RPMI7951 (cell line): ENCODE data around the gene SDSL. TPM values are rescaled to one million over a fixed set of nuclear protein-coding genes. Genes with fewer than 3 reads are reported as not detected.
A peak's percentile ranks its signal among the peaks of the same experiment; 100 is the strongest.

ENCODE experiments used
- DNase-seq: peaks from one replicate; pipeline ENCODE4 v3.0.0-alpha.2; 2012; ENCODE audit warnings: low read depth
- total RNA-seq: library from RNA; depleted of rRNA; stranded (reverse); fragments of >200 nt; shearing (Covaris generic); gene quantifications from 2 replicates; pipeline ENCODE4 v1.2.3, GENCODE V29; 2014; rRNA removed

The SDSL gene, protein sequence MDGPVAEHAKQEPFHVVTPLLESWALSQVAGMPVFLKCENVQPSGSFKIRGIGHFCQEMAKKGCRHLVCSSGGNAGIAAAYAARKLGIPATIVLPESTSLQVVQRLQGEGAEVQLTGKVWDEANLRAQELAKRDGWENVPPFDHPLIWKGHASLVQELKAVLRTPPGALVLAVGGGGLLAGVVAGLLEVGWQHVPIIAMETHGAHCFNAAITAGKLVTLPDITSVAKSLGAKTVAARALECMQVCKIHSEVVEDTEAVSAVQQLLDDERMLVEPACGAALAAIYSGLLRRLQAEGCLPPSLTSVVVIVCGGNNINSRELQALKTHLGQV
- 5.5 and 5.6 TPM in 2 replicates for total RNA-seq

DNA sequence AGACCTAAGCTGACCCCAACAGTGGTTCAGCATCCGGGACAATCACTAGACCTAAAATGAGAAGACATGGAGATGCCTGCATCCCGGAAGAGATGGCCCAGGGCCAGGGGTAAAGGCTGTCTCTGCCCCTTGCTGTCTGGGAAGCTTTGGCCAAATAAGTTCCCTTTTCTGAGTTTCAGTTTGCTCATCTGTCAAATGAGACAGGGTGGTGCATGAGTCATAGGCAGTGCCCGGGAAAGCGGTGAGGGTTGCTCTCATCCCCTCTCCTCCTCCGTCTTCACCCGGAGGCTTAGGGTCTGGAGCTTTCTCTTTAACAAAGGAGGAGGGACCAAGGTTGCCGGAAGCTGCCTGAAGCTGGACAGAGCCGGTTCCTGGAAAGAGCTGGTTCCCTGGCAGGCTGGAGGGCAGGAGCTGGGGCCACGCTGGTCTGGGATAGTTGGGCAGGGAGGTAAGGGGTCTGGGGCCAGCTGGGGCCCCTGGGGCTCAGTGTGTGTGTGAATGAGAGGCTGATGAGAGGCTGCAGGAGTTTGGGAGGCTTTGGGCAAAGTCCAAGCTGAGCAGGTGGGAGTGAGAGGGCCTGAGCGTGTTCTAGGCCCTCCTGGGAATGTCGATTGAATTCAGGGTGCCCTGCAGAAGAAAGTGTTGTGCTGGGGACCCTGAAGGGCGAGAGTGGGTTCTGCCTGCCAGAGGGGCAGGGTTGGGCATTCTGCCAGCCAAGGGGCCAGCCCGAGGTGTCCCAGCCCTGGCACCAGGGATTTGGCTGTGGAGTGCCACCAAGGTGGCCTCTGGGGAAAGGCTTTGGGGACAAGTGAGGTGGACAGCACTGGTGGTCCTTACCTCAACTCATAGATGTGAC, at the start of gene SDSL:
Gene SDSL, plus strand, starts transcription at position 351 of the 856 bp plus-strand sequence. CDS start 5,603 bp downstream, outside the sequence.
- peak; percentile 94 for DNase-seq

DNA sequence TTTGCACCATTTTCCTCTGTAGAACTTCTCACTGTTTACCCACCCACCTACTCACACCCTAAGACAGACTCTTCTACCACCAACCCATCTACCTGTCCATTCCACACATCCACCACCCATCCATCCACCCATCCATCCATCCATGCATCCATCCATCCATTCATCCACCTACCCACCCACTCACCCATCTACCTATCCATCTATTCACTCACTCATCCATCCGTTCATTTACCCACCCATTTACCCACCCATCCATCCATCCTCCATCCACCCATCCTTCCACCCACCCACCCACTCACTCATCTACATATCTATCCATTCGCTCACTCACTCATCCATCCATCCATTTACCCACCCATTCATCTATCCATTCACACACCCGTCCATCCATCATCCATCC, 48.7 kb upstream of the SDSL start:
- DNase-seq, result no peak

DNA sequence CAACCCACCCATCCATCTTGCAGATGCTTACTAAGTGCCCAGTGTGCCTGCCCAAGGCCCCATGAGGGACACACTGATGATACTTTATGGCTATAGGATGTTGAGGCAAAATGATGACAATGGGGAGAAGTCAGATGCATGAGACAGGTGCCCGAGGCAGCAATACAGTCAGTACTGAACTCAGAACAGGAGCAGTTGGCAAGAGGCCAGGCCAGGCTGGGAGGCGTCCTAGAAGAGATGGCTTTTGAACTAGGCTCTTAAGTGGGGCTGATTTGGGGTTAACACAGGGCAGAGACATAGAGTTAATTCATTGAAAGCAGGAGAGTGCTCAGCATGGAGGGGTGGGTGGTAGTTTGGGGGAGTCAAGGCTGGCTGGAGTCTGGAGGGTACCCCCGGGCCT, 48.2 kb upstream of the SDSL start:
- no peak for DNase-seq

DNA sequence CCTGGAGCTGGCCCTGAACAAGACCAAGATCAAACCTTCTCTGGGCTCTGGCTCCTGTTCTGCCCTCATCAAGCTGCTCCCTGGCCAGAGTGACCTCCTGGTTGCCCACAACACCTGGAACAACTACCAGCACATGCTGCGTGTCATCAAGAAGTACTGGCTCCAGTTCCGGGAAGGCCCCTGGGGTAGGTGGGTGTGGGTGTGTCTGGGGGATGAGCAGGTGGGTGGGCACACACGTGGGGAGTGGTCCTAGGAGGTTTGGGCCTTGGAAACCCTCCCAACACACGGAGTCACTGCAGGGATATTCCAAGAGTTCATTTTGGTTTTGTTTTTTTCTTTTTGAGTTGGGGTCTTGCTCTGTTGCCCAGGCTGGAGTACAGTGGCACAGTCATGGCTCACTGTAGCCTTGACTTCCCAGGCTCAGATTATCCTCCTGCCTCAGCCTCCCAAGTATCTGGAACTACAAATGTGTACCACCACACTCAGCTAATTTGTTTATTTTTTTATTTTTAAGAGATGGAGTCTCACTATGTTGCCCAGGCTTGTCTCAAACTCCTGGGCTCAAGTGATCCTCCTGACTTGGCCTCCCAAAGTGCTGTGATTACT, 47.3 kb upstream of the SDSL start:
- DNase-seq, result no peak

DNA sequence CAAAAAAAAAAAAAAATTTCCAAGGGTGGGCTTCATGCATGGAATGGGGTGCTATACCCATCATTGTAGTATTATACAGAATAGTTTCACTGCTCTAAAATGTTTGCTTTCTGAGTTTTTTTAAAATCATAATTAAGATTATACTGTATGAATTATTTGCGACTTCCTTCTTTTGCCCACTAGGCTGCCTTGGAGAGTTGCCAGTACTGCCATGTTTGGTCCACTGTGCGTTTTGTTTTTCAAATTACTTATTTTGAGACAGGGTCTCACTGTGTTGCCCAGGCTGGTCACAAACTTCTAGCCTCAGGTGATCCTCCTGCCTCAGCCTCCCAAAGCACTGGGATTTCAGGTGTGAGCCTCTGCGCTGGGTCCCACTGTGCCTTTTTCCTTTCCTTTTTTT, 43.9 kb upstream of the SDSL start:
- no peak for DNase-seq

DNA sequence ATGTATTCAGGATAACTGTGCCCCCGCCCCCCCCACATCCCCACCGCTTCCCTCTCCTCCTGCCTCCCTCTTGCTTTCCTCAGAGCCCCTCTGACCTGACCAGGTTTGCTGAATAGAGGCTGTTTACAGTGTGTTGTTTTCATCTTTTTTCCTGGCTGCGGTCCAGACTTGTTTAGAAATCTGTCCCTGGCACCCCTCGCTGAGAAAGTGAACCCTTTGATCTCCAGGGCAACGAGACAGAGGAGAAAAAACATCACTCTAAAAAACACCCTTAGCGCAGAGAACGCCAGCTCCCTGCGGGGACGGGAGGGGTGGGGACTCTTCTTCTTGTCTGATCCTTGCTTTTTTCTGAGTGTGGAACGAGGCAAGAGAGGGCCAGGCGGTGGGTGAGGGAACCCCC, 41.0 kb upstream of the SDSL start:
- DNase-seq, result no peak

DNA sequence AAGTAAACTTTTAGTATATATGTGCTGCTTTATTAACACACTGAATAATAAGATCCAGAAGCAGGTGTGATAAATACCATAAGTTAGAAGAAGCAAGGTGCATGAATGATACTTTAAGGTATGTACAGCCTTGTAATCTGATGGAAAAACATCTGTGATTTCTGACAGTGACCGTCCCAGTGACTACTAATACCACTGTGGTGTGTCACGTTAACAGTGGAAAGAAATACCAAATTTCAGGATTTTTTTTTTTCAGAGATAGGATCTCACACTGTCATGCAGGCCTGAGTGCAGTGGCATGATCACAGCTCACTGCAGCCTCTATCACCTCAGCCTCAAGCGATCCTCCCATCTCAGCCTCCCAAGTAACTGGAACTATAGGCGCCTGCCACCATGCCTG, 40.0 kb upstream of the SDSL start:
- DNase-seq, result no peak

DNA sequence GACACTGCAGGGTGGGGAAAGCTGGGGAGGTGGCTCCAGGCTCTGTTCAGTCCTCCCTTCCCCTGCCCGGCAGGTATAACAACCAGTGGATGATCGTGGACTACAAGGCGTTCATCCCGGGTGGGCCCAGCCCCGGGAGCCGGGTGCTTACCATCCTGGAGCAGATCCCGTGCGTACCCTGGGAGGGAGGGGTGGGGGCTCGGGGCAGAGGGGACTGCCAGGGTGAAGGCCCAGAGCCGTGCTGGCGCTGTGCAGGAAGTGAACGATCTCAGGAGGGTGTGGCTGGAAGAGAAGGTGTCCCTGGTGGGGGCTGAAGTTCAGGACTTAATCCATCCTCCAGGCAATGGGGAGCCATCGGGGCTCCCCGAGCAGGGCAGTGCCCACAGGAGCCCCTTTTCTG, 37.4 kb upstream of the SDSL start:
- no peak for DNase-seq

DNA sequence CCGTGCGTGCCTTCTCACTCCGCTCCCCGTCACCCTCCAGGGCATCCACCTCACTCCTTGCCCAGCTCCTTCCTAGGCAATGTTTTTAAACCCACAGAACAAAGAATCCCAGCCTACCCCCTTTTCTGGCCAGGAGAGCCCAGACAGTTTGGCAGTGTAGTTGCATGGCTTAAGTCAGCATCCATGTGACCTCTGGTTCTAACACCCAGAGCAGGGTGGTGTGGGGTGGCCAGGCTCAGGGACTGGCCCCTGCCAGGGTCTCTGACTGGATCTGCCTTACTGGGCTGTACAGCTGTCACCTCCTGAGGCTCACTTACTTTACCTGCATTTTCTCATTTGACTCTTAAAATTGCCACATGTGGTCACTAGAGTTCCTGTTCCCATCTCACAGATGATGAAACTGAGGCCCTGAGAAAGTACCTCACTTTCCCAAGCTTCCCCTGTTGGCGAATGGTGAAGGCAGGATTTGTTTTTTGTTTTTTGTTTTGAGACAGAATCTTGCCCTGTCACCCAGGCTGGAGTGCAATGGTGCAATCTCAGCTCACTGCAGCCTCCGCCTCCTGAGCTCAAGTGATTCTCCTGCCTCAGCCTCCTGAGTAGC, 36.8 kb upstream of the SDSL start:
- DNase-seq, result no peak

DNA sequence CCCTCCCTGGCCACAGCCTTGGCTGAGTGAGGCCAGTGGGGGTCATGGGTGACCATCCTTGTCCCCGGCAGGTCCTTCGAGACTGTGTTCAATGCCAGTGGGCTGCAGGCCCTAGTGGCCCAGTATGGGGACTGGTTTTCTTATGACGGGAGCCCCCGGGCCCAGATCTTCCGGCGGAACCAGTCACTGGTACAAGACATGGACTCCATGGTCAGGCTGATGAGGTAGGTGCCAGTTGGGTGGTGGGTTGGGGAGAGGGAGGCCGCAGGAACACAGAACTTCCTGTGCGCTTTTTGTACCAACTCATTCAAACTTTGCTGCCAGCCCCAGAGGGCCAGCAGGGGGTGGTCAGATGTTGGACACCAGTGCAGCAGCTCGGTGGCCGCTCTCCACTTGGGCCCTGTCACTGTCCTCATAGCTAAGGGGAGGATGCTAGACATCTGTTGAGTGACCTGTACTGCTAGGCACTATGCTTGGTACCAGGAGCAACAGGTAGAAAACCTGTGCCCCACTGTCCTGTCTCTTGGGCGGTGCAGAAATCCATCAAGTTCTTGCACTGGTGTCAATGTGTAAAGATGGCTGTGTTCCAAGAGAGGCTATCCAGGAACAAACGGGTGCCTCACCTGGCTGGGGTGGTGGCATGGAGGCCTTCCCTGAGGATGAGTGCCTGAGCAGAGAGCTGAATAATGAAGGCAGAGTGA, 35.2 kb upstream of the SDSL start:
- DNase-seq, result no peak

DNA sequence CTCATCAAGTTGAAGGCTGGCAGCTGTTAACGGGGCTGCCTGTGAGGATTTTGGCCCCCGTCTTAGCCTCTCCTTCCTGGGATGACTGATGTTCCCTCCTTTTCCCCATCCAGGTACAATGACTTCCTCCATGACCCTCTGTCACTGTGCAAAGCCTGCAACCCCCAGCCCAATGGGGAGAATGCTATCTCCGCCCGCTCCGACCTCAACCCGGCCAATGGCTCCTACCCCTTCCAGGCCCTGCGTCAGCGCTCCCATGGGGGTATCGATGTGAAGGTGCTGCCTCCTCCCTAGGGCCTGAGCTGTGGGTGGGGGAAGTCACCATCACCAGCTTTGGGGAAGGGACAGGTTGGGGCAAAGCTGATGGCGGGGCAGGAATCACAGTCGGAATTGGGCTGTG, 34.5 kb upstream of the SDSL start:
- DNase-seq, result no peak

DNA sequence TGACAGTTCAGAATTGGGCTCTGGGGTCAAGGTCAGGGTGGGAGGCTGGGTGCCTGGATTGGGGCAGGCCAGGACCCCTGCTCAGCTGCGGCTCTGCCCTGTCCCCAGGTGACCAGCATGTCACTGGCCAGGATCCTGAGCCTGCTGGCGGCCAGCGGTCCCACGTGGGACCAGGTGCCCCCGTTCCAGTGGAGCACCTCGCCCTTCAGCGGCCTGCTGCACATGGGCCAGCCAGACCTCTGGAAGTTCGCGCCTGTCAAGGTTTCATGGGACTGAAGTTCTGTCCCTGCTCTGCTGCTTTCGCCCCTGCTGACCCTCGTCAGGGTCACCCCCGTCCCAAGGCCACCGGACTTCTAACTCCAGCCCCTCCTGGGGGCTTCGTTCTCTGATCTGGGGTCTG, 33.8 kb upstream of the SDSL start:
- no peak for DNase-seq

DNA sequence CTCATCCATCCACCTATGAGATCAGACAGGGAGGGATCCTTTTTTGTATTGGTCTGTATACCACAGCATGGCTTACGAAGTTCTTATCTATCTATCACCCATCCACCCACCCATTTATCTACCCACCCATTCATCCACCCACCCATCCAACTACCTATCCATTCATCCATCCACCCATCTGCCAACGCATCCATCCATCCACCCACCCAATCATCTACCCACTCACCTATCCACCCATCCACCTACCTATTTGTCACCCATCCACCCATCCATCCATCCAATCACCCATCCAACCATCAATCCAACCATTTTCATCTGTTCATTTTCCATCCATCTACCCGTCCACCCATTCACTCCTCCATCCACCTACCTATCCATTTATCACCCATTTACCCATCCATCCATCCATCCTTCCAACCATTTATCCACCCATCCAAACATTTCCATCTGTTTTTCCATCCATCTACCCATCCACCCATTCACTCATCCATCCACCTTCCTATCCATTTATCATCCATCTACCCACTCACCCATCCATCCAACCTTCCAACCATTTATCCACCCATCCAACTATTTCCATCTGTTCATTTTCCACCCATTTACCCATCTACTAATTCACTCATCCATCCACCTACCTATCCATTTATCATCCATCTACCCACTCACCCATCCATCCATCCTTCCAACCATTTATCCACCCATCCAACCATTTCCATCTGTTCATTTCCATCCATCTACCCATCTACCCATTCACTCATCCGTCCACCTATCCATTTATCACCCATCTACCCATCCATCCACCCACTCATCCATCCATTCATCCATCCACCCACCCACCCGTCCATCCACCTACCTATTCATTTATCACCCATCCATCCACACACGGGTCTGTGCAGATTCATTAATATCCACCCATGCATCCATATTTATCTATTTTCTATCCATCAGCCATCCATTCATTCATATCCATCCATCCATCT, 31.8 kb upstream of the SDSL start:
- no peak for DNase-seq

DNA sequence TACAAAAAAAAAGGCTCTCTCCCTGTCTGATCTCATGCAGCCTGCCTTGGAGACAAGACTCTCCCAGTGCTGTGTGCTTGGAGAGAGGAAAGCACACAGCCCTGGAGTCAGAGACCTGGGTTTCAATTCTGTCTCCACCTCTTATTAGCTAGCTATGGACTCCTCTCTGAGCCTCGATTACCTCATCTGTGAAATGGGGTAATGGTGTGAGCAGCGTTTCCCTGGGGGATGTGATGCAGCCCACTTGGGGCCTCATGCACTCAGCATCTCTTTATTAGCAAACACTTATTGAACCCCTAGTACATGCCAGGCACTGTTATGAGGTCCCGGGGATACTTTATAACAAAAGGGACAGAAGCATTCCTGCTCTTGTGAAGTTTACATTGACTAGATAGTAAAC, 31.0 kb upstream of the SDSL start:
- DNase-seq, result no peak

DNA sequence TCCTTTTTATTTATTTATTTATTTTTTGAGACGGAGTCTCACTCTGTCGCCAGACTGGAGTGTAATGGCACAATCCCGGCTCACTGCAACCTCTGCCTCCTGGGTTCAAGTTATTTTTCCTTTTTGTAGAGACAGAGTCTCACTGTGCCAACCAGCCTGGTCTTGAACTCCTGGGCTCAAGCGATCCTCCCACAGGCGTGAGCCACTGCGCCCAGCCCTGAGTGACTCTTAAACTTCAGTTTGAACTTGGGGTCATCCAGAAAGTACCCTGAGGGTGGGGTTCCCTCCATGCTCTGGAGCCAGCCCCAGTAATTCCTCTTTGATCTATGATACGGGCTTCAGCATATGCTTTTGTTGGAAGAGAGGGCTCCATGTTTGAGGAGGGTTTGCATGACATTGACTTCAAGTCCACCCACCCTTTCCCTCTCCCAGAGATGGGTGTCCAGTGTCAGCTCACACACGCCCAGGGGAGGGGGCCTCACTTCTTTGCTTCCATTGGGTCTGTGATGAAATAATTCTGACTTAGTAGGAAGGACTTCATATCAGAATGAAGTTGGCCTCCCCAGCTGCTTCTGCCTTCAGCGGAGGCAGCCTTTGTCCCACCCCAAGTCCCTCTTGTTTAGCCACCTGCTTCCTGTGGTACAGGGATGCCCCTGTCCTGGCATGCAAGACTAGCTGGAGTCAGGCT, 30.4 kb upstream of the SDSL start:
- no peak for DNase-seq

DNA sequence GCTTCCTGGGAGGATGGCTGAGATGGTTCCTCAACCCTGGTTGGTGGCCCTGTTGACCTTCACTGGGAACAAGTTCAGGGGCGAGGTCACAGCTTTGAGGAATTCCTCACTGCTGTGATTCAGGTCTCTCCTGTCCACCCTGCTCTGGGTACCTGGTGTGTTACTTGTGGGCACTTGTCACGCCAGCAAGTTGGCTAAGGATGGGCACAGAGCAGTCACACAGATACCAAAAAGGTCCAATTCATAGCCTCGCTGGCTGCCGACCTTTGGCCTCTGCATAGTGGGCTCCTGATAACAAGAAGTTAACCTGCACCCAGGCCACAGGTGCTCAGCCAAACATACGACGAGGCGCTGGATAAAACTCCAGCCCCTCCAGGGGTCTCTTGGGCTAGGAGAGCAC, 29.7 kb upstream of the SDSL start:
- DNase-seq, result no peak

DNA sequence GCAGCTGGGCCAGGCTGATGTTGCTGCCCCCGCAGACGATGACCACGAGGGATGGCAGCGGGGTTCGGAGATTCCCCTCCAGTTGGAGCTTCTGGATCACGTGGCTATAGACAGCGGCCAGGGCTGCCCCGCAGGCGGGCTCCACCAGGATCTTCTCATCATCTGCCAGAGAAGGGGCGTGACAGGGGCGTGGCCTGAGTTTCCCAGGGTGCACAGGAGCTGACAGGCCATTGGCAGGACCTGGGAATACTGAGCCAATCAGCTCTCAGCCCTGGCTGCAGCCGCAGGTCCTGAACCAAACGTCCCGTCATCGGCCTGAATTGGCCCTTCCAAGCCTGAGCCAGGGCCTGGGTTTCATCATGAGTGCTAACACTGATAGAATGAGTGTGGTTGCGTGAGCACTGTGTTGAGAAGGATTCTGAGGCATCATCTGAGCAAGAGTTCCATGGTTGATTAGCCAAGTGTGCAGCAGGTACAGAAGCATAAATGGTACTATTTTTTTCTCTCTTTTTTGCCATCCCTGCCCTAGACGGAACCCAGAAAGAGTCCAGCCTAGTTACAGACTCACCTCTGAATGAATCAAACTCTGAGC, 29.1 kb upstream of the SDSL start:
- DNase-seq, result no peak

DNA sequence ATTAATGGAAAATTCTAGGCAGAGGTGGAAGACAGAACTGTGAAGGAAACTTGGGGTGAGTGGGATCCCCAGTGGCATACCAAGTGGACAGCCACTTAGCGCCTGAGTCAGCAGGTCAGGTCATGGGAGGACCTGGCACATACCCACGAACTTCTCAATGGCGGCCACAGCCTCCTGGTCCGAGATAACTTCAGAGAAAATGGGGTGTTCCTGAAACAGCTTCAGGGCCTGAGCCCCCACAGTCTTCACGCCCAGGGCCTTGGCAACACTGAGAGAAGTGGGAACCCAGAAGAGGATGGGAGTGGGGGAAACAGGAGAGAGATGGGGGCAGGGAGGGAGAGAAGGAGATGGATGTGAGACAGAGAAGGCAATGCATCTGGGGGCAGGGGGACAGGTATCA, 28.4 kb upstream of the SDSL start:
- DNase-seq, result no peak

DNA sequence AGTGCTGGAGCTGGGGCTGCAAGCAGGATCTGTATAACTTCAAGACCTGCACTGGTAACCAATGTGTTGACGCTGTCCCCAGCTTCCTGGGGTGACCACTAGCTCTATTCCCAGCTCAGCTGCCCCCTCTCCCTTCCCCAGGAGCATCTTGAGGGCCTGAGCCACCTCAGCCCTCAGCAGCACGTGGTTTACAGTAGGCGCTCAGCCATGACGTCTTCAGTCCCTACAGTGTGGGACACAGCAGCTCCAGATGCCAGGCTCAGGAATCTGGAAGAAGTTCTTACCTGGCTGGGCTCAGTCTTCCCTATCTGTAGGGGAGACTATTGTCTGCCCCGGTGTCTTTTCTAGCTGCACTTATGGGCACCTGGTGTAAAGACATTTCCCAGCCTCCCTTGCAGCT, 27.1 kb upstream of the SDSL start:
- no peak for DNase-seq

DNA sequence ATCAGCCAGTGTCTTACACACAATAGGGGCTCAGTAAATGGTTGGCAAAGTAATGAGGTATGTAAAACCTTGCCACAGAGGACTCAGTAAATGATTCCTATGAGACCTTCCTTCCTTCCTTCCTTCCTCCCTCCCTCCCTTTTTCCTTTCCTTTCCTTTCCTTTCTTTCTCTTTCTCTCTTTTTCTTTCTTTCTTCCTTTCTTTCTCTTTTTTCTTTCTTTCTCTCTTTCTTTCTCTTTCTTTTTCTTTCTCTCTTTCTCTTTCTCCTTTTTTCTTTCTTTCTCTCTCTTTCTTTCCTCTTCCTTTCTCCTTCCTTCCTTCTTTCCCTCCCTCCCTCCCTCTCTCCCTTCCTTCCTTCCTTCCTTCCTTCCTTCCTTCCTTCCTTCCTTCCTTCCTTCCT, 26.0 kb upstream of the SDSL start:
- no peak for DNase-seq
